IMR-90 (cell line): ENCODE results near the gene ZDHHC24. TPM values are rescaled to one million over a fixed set of nuclear protein-coding genes. Genes with fewer than 3 reads are reported as not detected.

Experiments used
- ATAC-seq: fragments of 200-7000 bp; cut with Tn5 transposase; 2 replicates; pipeline ENCODE4 v1.9.1; 2020; ENCODE audit warnings: low read depth, mild to moderate bottlenecking, moderate library complexity
- BruUV-seq: library from RNA; stranded (reverse); fragments of 400-500 nt; replicated peaks from 2 replicates; lab custom pipeline; 2021; lab: Mats Ljungman, UMichigan
- CTCF ChIA-PET: fragments of 300-600 bp; formaldehyde crosslinking; extraction: SDS; loops from one replicate; lab custom pipeline; 2021; ENCODE audit warnings: antibody characterized with exemption; lab: Yijun Ruan, JAX
- POLR2A ChIA-PET: fragments of 300-600 bp; sonication (Branson Sonifier 250); formaldehyde crosslinking; loops from one replicate; lab custom pipeline; 2022; ENCODE audit warnings: antibody characterized with exemption; ENCODE audit not compliant: unreplicated experiment; lab: Charles Lee
- DNase-seq: peaks from one replicate; pipeline ENCODE4 v3.0.0; 2013
- H2AFZ ChIP-seq: replicated peaks from 2 replicates; pipeline ENCODE3; 2013; ENCODE audit warnings: low read length, mild to moderate bottlenecking; ENCODE audit not compliant: poor library complexity
- H2AK5ac ChIP-seq: 2 replicates; pipeline ENCODE4 v1.6.1; 2013; ENCODE audit warnings: low read depth, low read length, inconsistent platforms
- H2AK9ac ChIP-seq: replicated peaks from 2 replicates; pipeline ENCODE3; 2013; ENCODE audit warnings: mild to moderate bottlenecking, low read depth, low read length, moderate library complexity; ENCODE audit not compliant: poor library complexity
- H2BK120ac ChIP-seq: 2 replicates; pipeline ENCODE4 v1.6.1; 2013; ENCODE audit warnings: low read depth, low read length, inconsistent platforms
- H2BK15ac ChIP-seq: 3 replicates; pipeline ENCODE4 v1.6.1; 2013; ENCODE audit warnings: low read depth, low read length, inconsistent platforms
- H2BK20ac ChIP-seq: 2 replicates; pipeline ENCODE4 v1.6.1; 2013; ENCODE audit warnings: low read depth, mild to moderate bottlenecking, inconsistent platforms, low read length, moderate library complexity
- H2BK5ac ChIP-seq: 2 replicates; pipeline ENCODE4 v1.6.1; 2013; ENCODE audit warnings: mild to moderate bottlenecking, low read depth, low read length, inconsistent platforms; ENCODE audit not compliant: poor library complexity, severe bottlenecking
- H3K14ac ChIP-seq: replicated peaks from 2 replicates; pipeline ENCODE4 v1.6.1; 2013; ENCODE audit warnings: low read depth, low read length, inconsistent platforms
- H3K18ac ChIP-seq: 2 replicates; pipeline ENCODE4 v1.6.1; 2013; ENCODE audit warnings: low read depth, low read length, control low read depth
- H3K23ac ChIP-seq: 2 replicates; pipeline ENCODE4 v1.6.1; 2013; ENCODE audit warnings: low read depth, low read length, inconsistent platforms
- H3K27ac ChIP-seq: 2 replicates; pipeline ENCODE4 v1.5.1; 2013; ENCODE audit warnings: mild to moderate bottlenecking, control low read depth, low read length; ENCODE audit not compliant: insufficient read depth
- H3K27me3 ChIP-seq: 2 replicates; pipeline ENCODE4 v1.6.1; 2013; ENCODE audit warnings: low read length; ENCODE audit not compliant: control insufficient read depth, insufficient read depth
- H3K36me3 ChIP-seq: 2 replicates; pipeline ENCODE4 v1.6.1; 2013; ENCODE audit warnings: low read length, mixed read lengths; ENCODE audit not compliant: control insufficient read depth, insufficient read depth
- H3K4ac ChIP-seq: 2 replicates; pipeline ENCODE4 v1.6.1; 2013; ENCODE audit warnings: low read depth, low read length, inconsistent platforms
- H3K4me1 ChIP-seq: 2 replicates; pipeline ENCODE4 v1.6.1; 2013; ENCODE audit warnings: low read length, mixed read lengths; ENCODE audit not compliant: control insufficient read depth, insufficient read depth
- H3K4me2 ChIP-seq: 2 replicates; pipeline ENCODE4 v1.6.1; 2013; ENCODE audit warnings: low read depth, mild to moderate bottlenecking, control low read depth, low read length, moderate library complexity
- H3K4me3 ChIP-seq: 2 replicates; pipeline ENCODE4 v1.5.1; 2013; ENCODE audit warnings: low read depth, mild to moderate bottlenecking, control low read depth, low read length, moderate library complexity; ENCODE audit not compliant: insufficient read depth
- H3K56ac ChIP-seq: 2 replicates; pipeline ENCODE4 v1.6.1; 2013; ENCODE audit warnings: low read length, inconsistent platforms; ENCODE audit not compliant: insufficient read depth; ENCODE audit errors: extremely low read depth
- H3K79me1 ChIP-seq, 2 experiments: 2 replicates each; pipeline ENCODE4 v1.6.1; 2013; ENCODE audit warnings: low read length in 2 of 2, inconsistent platforms in 1 of 2, low read depth in 1 of 2
- H3K9ac ChIP-seq: 2 replicates; pipeline ENCODE4 v1.6.1; 2013; ENCODE audit warnings: low read depth, low read length, control low read depth
- H3K9me1 ChIP-seq: 2 replicates; pipeline ENCODE4 v1.6.1; 2013; ENCODE audit warnings: low read length, inconsistent platforms; ENCODE audit not compliant: insufficient read depth
- H3K9me3 ChIP-seq: 2 replicates; pipeline ENCODE4 v1.6.1; 2013; ENCODE audit warnings: low read length; ENCODE audit not compliant: control insufficient read depth, insufficient read depth
- H4K20me1 ChIP-seq: 2 replicates; pipeline ENCODE4 v1.6.1; 2013; ENCODE audit warnings: low read length, inconsistent platforms; ENCODE audit not compliant: insufficient read depth
- H4K5ac ChIP-seq: 2 replicates; pipeline ENCODE4 v1.6.1; 2013; ENCODE audit warnings: mild to moderate bottlenecking, low read depth, low read length, control low read depth
- H4K8ac ChIP-seq, 2 experiments: 2 replicates each; pipeline ENCODE4 v1.6.1; 2013; ENCODE audit warnings: low read depth in 2 of 2, low read length in 2 of 2, control low read depth in 1 of 2, inconsistent platforms in 1 of 2
- H4K91ac ChIP-seq: 2 replicates; pipeline ENCODE4 v1.6.1; 2013; ENCODE audit warnings: low read depth, low read length, inconsistent platforms; ENCODE audit not compliant: insufficient read depth
- CEBPB ChIP-seq: IDR thresholded peaks from 2 replicates; pipeline ENCODE4 v1.6.1; 2012; ENCODE audit warnings: low read depth, low read length, improper control_type of control experiment
- CHD1 ChIP-seq: IDR thresholded peaks from 2 replicates; pipeline ENCODE4 v1.6.1; 2012; ENCODE audit warnings: low read depth, low read length, improper control_type of control experiment
- POLR2A ChIP-seq: IDR thresholded peaks from 2 replicates; pipeline ENCODE4 v1.6.1; 2012; ENCODE audit warnings: mild to moderate bottlenecking, low read depth, low read length
- RAD21 ChIP-seq: IDR thresholded peaks from 2 replicates; pipeline ENCODE4 v1.6.1; 2012; ENCODE audit warnings: low read length, improper control_type of control experiment
- RCOR1 ChIP-seq: IDR thresholded peaks from 2 replicates; pipeline ENCODE4 v1.6.1; 2012; ENCODE audit warnings: mild to moderate bottlenecking, low read length, improper control_type of control experiment; ENCODE audit not compliant: insufficient replicate concordance
- RFX5 ChIP-seq: IDR thresholded peaks from 2 replicates; pipeline ENCODE4 v1.8.0; 2012; ENCODE audit warnings: low read depth, mild to moderate bottlenecking, low read length, moderate library complexity
- SMC3 ChIP-seq: fragments of 150-350 bp; IDR thresholded peaks from 2 replicates; pipeline ENCODE4 v1.6.1; 2016; ENCODE audit warnings: low read depth, mild to moderate bottlenecking, antibody characterized with exemption, low read length, moderate library complexity
- USF2 ChIP-seq: fragments of 150-350 bp; IDR thresholded peaks from 2 replicates; pipeline ENCODE4 v1.6.1; 2017; ENCODE audit warnings: mild to moderate bottlenecking, antibody characterized with exemption, low read length, low read depth
- WGBS, 2 experiments: methylation state at CpG; one replicate each; pipeline versions ENCODE4 v1.1.5 to v1.1.7; 2013; ENCODE audit warnings: missing lambda C conversion rate in 2 of 2; ENCODE audit not compliant: insufficient read length in 1 of 2; ENCODE audit errors: extremely low coverage in 2 of 2; 5-methylcytosine and 5-hydroxymethylcytosine counted together
- dilution Hi-C: fragments of 300-500 bp; cut with HindIII; formaldehyde crosslinking; loops from one replicate; pipeline ENCODE4 v1.14.3; 2018; ENCODE audit warnings: low sequenced_read_pairs; ENCODE audit not compliant: unreplicated experiment
- in situ Hi-C: fragments of 300-500 bp; cut with MboI; formaldehyde crosslinking; loops from 3 replicates; pipeline ENCODE4 v1.14.3; 2019; ENCODE audit warnings: low sequenced_read_pairs, inconsistent platforms, mixed read lengths
- intact Hi-C: fragments of 100-400 bp; cut with micrococcal nuclease; formaldehyde crosslinking; loops from 2 replicates; pipeline ENCODE4 v1.10.0; 2022
- polyA plus RNA-seq, 3 experiments: library from polyadenylated mRNA; depleted of rRNA; stranded (reverse); fragments of >200 nt; gene quantifications; 2 replicates each; pipeline ENCODE4 v1.2.3, GENCODE V29; 2012; ENCODE audit warnings: low replicate concordance in 1 of 3
- total RNA-seq: library from RNA; depleted of rRNA; stranded (reverse); fragments of >200 nt; gene quantifications from 2 replicates; pipeline ENCODE4 v1.2.3, GENCODE V29; 2012
- TF ChIP-seq, protein P1 (sequence below): fragments of 150-350 bp; IDR thresholded peaks from 2 replicates; pipeline ENCODE4 v1.6.1; 2016; ENCODE audit warnings: low read depth, mild to moderate bottlenecking, low read length, moderate library complexity, borderline replicate concordance

The ZDHHC24 gene
- total and polyA plus RNA-seq, 2 of the 4 experiments (the other 2 are of a cell fraction): 3.2 to 10.9 TPM

DNA sequence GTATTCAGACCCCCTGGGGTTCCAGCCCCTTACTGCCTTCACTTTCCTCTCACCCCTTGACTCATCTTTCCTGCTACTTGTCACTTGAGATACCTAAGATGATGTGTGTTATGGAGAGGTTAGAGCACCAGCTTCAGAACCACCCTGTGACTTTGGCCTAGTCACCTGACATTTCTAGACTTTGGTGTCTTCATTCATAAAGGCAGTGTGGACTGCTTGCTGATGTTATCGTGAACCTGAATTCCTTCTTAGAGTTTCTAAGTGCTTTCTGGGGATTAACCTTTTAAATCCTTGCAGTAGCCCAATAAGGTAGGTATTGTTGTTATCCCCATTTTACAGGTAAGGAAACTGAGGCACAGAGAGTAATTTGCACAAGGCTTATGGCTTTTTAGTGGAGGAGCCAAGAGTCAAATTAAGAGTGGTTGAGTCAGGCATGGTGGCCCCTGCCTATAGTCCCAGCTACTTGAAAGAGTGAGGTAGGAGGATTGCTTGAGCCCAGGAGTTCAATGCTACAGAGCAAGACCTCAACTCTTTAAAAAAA is 40.5 kb downstream of the ZDHHC24 start:
- no peak overlapping the region for H4K8ac ChIP-seq
- in situ Hi-C loops: no loop called here
- WGBS, 2 experiments: no CpG with 5 or more reads among the region's 1 CpG
- H3K4me2 ChIP-seq: no peak overlapping the region
- intact Hi-C loops: no loop called here
- ChIA-PET POLR2A (no interaction called here), CTCF (interaction anchor here (0.6 kb wide), 1 partner anchor 72 kb away, joined by 3 read pairs; no protein-coding TSS in a partner anchor)
- DNase-seq: no peak
- H3K18ac ChIP-seq: no peak overlapping the region
- H3K23ac ChIP-seq: no peak overlapping the region
- no peak overlapping the region for H2BK5ac ChIP-seq
- H4K91ac ChIP-seq: no peak overlapping the region
- dilution Hi-C loops: no loop called here
- BruUV-seq: no TSS peak
- no peak overlapping the region for H3K4ac ChIP-seq
- H2AK5ac ChIP-seq: no peak overlapping the region
- TF ChIP-seq RCOR1 (no peak), CEBPB (no peak), RAD21 (no peak), USF2 (no peak), SMC3 (no peak), CHD1 (no peak), RFX5 (no peak), POLR2A (no peak)
- TF ChIP-seq, protein P1, sequence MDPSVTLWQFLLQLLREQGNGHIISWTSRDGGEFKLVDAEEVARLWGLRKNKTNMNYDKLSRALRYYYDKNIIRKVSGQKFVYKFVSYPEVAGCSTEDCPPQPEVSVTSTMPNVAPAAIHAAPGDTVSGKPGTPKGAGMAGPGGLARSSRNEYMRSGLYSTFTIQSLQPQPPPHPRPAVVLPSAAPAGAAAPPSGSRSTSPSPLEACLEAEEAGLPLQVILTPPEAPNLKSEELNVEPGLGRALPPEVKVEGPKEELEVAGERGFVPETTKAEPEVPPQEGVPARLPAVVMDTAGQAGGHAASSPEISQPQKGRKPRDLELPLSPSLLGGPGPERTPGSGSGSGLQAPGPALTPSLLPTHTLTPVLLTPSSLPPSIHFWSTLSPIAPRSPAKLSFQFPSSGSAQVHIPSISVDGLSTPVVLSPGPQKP: no peak
- H4K20me1 ChIP-seq: no peaks in the 10 kb centered on the region
- H2BK15ac ChIP-seq: no peak overlapping the region
- no peaks in the 10 kb centered on the region for H3K4me1 ChIP-seq
- H2BK20ac ChIP-seq: no peak overlapping the region
- peaks cover 16% of the 10 kb centered on the region for H3K36me3 ChIP-seq
- no peaks in the 10 kb centered on the region for H3K27me3 ChIP-seq
- no peak overlapping the region for H4K5ac ChIP-seq
- ATAC-seq: no peak
- no peak overlapping the region for H3K14ac ChIP-seq
- 0 out of 2 replicates have a peak, but pooled peaks cover 7% of the 10 kb centered on the region for H3K9me1 ChIP-seq
- no peak overlapping the region for H2BK120ac ChIP-seq
- no peak overlapping the region for H2AFZ ChIP-seq
- no peaks in the 10 kb centered on the region for H3K9me3 ChIP-seq
- H3K56ac ChIP-seq: no peak overlapping the region
- H3K27ac ChIP-seq: no peak overlapping the region
- H3K4me3 ChIP-seq: no peak overlapping the region
- no peak overlapping the region for H2AK9ac ChIP-seq
- no peaks in the 10 kb centered on the region; a peak in 1 of 4 replicates for H3K79me1 ChIP-seq
- no peak overlapping the region for H3K9ac ChIP-seq
